Measurements from ENCODE around the gene COTL1.

The COTL1 gene

GRCh38 chr16:84588991-84589390, 28.9 kb downstream of the COTL1 start:
- TF ChIP-seq POLR2AphosphoS5 (IDR thresholded peaks at IDR 0.05; ENCODE audit: low read depth, low read length) (no peak), FOXP2 (optimal IDR thresholded peaks at IDR 0.05; ENCODE audit: borderline replicate concordance, extremely low read depth, extremely low read length, insufficient read depth) (no peak), TAF1 (IDR thresholded peaks at IDR 0.05; ENCODE audit: borderline replicate concordance, insufficient read depth, low read length) (no peak), SIN3A (IDR thresholded peaks at IDR 0.05; ENCODE audit: borderline replicate concordance, insufficient read depth, low read length) (no peak)
- TF ChIP-seq, protein P1, sequence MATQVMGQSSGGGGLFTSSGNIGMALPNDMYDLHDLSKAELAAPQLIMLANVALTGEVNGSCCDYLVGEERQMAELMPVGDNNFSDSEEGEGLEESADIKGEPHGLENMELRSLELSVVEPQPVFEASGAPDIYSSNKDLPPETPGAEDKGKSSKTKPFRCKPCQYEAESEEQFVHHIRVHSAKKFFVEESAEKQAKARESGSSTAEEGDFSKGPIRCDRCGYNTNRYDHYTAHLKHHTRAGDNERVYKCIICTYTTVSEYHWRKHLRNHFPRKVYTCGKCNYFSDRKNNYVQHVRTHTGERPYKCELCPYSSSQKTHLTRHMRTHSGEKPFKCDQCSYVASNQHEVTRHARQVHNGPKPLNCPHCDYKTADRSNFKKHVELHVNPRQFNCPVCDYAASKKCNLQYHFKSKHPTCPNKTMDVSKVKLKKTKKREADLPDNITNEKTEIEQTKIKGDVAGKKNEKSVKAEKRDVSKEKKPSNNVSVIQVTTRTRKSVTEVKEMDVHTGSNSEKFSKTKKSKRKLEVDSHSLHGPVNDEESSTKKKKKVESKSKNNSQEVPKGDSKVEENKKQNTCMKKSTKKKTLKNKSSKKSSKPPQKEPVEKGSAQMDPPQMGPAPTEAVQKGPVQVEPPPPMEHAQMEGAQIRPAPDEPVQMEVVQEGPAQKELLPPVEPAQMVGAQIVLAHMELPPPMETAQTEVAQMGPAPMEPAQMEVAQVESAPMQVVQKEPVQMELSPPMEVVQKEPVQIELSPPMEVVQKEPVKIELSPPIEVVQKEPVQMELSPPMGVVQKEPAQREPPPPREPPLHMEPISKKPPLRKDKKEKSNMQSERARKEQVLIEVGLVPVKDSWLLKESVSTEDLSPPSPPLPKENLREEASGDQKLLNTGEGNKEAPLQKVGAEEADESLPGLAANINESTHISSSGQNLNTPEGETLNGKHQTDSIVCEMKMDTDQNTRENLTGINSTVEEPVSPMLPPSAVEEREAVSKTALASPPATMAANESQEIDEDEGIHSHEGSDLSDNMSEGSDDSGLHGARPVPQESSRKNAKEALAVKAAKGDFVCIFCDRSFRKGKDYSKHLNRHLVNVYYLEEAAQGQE (IDR thresholded peaks at IDR 0.05; ENCODE audit: insufficient read depth in 1 of 2, low read depth in 2 of 2, low read length in 2 of 2), result no peak

DNA sequence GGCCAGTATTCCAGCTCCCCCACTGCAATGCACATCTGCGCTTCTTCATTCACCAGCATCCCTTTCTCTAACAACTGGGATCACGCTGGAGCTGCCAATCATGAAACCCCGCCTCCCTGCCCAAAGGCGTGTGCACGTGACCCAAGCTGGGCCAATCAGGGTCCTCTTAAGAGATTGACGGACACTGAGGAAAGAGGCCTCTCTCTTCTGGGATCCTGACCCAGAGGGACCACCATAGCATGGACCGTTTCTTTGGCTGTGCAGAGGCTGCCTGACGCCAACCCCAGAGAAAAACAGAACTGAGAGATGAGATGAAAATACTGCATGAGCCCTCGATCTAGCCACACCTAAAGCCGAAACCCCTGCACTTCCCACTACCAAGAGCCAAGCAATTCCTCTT, 32.0 kb downstream of the COTL1 start:
- TF ChIP-seq SIN3A (IDR thresholded peaks at IDR 0.05; ENCODE audit: borderline replicate concordance, insufficient read depth, low read length) (no peak), POLR2AphosphoS5 (IDR thresholded peaks at IDR 0.05; ENCODE audit: low read depth, low read length) (no peak), FOXP2 (optimal IDR thresholded peaks at IDR 0.05; ENCODE audit: borderline replicate concordance, extremely low read depth, extremely low read length, insufficient read depth) (no peak), TAF1 (IDR thresholded peaks at IDR 0.05; ENCODE audit: borderline replicate concordance, insufficient read depth, low read length) (no peak)
- TF ChIP-seq, protein P1 (IDR thresholded peaks at IDR 0.05; ENCODE audit: insufficient read depth in 1 of 2, low read depth in 2 of 2, low read length in 2 of 2), result no peak

DNA sequence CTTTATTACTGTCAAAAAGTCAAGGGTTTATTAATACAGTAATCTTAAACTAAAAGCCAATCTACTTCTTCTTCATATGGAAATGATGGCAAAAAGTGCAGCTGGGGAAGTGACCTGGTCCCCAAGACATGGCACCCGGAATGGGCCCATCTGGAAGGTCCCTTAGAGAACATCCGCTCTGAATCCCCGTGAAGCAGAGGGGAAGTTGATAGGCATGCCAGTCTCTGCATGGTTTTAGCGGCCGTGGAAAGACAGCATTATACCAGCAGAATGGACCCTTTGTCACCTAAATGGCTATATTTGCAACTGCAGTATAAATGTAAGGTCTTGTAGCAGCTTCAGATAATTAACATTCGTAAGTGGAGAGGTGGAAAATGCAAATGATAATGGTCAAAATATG, 32.4 kb downstream of the COTL1 start:
- TF ChIP-seq TAF1 (IDR thresholded peaks at IDR 0.05; ENCODE audit: borderline replicate concordance, insufficient read depth, low read length), result no peak
- TF ChIP-seq FOXP2 (optimal IDR thresholded peaks at IDR 0.05; ENCODE audit: borderline replicate concordance, extremely low read depth, extremely low read length, insufficient read depth), result no peak
- TF ChIP-seq, protein P1 (IDR thresholded peaks at IDR 0.05; ENCODE audit: insufficient read depth in 1 of 2, low read depth in 2 of 2, low read length in 2 of 2), result no peak
- TF ChIP-seq SIN3A (IDR thresholded peaks at IDR 0.05; ENCODE audit: borderline replicate concordance, insufficient read depth, low read length), result no peak
- TF ChIP-seq POLR2AphosphoS5 (IDR thresholded peaks at IDR 0.05; ENCODE audit: low read depth, low read length), result no peak

DNA sequence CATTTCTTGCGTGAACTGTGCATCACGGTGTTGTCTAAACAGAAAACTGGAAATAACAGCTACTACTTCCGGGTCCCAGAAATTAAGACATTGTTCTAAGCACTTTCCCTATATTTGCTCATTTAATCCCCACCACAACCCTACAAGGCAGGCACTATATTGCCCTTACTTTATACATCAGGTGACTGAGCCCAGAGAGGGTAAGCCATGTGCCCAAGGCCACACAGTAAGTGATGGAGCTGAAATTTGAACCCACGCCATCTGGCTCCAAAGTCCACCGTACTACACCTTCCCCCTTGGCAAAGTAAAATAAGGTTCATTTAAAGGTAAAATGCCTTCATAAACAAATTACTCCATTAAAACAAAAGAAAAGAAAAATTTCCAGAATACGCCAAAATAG, 33.2 kb downstream of the COTL1 start:
- TF ChIP-seq POLR2AphosphoS5 (IDR thresholded peaks at IDR 0.05; ENCODE audit: low read depth, low read length) (no peak), TAF1 (IDR thresholded peaks at IDR 0.05; ENCODE audit: borderline replicate concordance, insufficient read depth, low read length) (no peak), FOXP2 (optimal IDR thresholded peaks at IDR 0.05; ENCODE audit: borderline replicate concordance, extremely low read depth, extremely low read length, insufficient read depth) (no peak), SIN3A (IDR thresholded peaks at IDR 0.05; ENCODE audit: borderline replicate concordance, insufficient read depth, low read length) (no peak)
- TF ChIP-seq, protein P1 (IDR thresholded peaks at IDR 0.05; ENCODE audit: insufficient read depth in 1 of 2, low read depth in 2 of 2, low read length in 2 of 2), result no peak

DNA sequence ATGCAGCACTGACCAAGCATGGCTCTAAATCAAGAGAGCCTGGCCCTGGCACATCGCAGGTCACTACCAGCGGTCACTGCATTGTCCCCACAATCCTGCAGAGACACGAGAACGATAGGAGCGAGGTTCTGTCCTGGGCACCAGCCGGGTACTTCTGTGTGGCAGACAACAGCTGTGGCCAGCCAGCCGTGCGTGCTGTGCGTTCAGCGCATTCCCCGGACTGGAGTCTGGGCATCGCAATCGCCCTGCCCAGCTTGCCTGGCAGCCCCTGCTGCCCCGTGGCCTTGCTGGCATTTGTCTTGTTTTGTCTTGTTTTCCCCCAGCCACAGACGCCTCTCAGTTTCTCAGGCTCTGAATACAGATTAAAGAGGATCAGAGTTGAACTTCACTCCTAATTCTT, 33.9 kb downstream of the COTL1 start:
- TF ChIP-seq FOXP2 (optimal IDR thresholded peaks at IDR 0.05; ENCODE audit: borderline replicate concordance, extremely low read depth, extremely low read length, insufficient read depth), result no peak
- TF ChIP-seq, protein P1 (IDR thresholded peaks at IDR 0.05; ENCODE audit: insufficient read depth in 1 of 2, low read depth in 2 of 2, low read length in 2 of 2), result no peak
- no peak for TF ChIP-seq SIN3A (IDR thresholded peaks at IDR 0.05; ENCODE audit: borderline replicate concordance, insufficient read depth, low read length)
- TF ChIP-seq TAF1 (IDR thresholded peaks at IDR 0.05; ENCODE audit: borderline replicate concordance, insufficient read depth, low read length), result no peak
- no peak for TF ChIP-seq POLR2AphosphoS5 (IDR thresholded peaks at IDR 0.05; ENCODE audit: low read depth, low read length)
